Heart right ventricle (tissue), 16 donors: ENCODE results near the gene DEFB124. TPM values are rescaled to one million over a fixed set of nuclear protein-coding genes. Genes with fewer than 3 reads are reported as not detected.
"Not testable (repeated sequence)": the region's sequence is repeated elsewhere in the genome, so short reads cannot be mapped to it uniquely, and the experiment has no call there.

ENCODE experiments used
- ATAC-seq, 8 donors: fragments of 200-7000 bp; cut with Tn5 transposase; one replicate each; pipeline ENCODE4 v1.9.1; 2020; ENCODE audit warnings: mild to moderate bottlenecking in 8 of 8, moderate library complexity in 8 of 8, moderate number of reproducible peaks in 1 of 8
- DNase-seq, 2 donors: peaks; one replicate each; pipeline ENCODE4 v3.0.0-alpha.2; 2020
- H3K27ac ChIP-seq, 10 donors: fragments of 200-600 bp; sonication (generic) in 2 of 10; one replicate each; pipeline versions ENCODE4 v1.5.0 to v1.8.0; 2020 to 2022; ENCODE audit warnings: mild to moderate bottlenecking in 3 of 10
- H3K27me3 ChIP-seq, 7 donors: fragments of 200-600 bp; one replicate each; pipeline ENCODE4 v1.8.0; 2021 to 2022; ENCODE audit warnings: mild to moderate bottlenecking in 2 of 7
- H3K36me3 ChIP-seq, 9 donors: fragments of 200-600 bp; sonication (generic) in 1 of 9; one replicate each; pipeline versions ENCODE4 v1.5.0 to v1.8.0; 2020 to 2022; ENCODE audit warnings: mild to moderate bottlenecking in 2 of 9
- H3K4me1 ChIP-seq, 9 donors: fragments of 200-600 bp; sonication (generic) in 1 of 9; one replicate each; pipeline versions ENCODE4 v1.5.0 to v1.8.0; 2020 to 2022; ENCODE audit warnings: mild to moderate bottlenecking in 4 of 9
- H3K4me3 ChIP-seq, 10 donors: fragments of 200-600 bp; sonication (generic) in 2 of 10; one replicate each; pipeline versions ENCODE4 v1.5.0 to v1.8.0; 2020 to 2022; ENCODE audit warnings: mild to moderate bottlenecking in 7 of 10, moderate library complexity in 2 of 10
- H3K9me3 ChIP-seq, 11 donors: fragments of 200-600 bp in 10 of 11; sonication (generic) in 2 of 11; one replicate each; pipeline versions ENCODE4 v1.5.0 to v1.8.0; 2013 to 2022; ENCODE audit warnings: mild to moderate bottlenecking in 2 of 11, control low read depth in 1 of 11, moderate library complexity in 1 of 11
- WGBS, 2 donors: extraction: QIAGEN DNeasy Blood & Tissue Kit; methylation state at CpG; one replicate each; pipeline ENCODE4 v1.1.7; 2013; ENCODE audit warnings: inconsistent platforms in 1 of 2; 5-methylcytosine and 5-hydroxymethylcytosine counted together
- intact Hi-C, 10 donors: fragments of 100-400 bp; cut with DNase I; formaldehyde crosslinking; loops; one replicate each; pipeline versions ENCODE4 v1.11.1 to v1.14.2; 2022
- polyA plus RNA-seq, 2 donors: library from polyadenylated mRNA; stranded (reverse); fragments of 200-250 nt; gene quantifications; one replicate each; pipeline ENCODE4 v1.2.3, GENCODE V29; 2013
- total RNA-seq, 10 donors: library from RNA; stranded (reverse); fragmentation: NEBNext Ultra II Directional in 3 of 10; extraction: Animal tissue kit (Norgen Biotek cat#: 25700) in 3 of 10; gene quantifications; one replicate each; pipeline versions ENCODE4 v1.2.1 to v1.2.4, GENCODE V29; 2021 to 2023
- TF ChIP-seq, protein P1 (sequence below), 9 donors: fragments of 200-600 bp; sonication (generic) in 2 of 9; IDR thresholded peaks; one replicate each; pipeline versions ENCODE4 v1.5.0 to v1.8.0; 2021 to 2022; ENCODE audit warnings: antibody characterized with exemption in 9 of 9, mild to moderate bottlenecking in 5 of 9, moderate library complexity in 1 of 9
- donor health status: Arrhythmogenic right ventricular cardiomyopathy.
- donor health status: ischemic (EF 13 %, LVEDD 7.1; RV severe dilation, severe dysfunction).
- donor health status: healthy with polysubstance abuse.
- donor health status: DM: no; HTN: yes; CAD: no.
- donor health status: DM: no; HTN: no; CAD: no.
- donor health status: ischemic (EF 25% LVEDD 6.9; RV normal size, moderate dysfunction).
- donor health status: ischemic (EF 25% LVEDD 5.7; RV mildly dilated, moderate dysfunction).
- donor health status: healthy.
- donor health status: DM: yes; HTN: yes; CAD: no.
- donor health status: Ischemic cardiomyopathy.
- donor health status: ischemic (EF 35%, LVEDD 5.7; RV mildly dilated, moderate dysfunction).
- donor health status: nonischemic (EF 11% LVEDD 7.7; RV severe dilation, severe dysfunction).
- donor health status: DM: yes; HTN: yes; CAD: no.
- donor health status: PGD.
- donor health status: ischemic (EF 29% LVEDD 5.4; RV normal size, mild dysfunction).
- donor health status: nonischemic (EF 23%, LVEDD 6.1; RV moderate dilation, normal function).

The DEFB124 gene
- total and polyA plus RNA-seq, 12 donors = 0.13 to 3.1 (median 1.5) TPM; not detected in 8

GRCh38 chr20:31473331-31474096 is 1.4 kb downstream of the DEFB124 start:
- H3K27ac ChIP-seq = no peak overlapping the region
- no peaks in the 10 kb centered on the region for H3K9me3 ChIP-seq
- peaks cover 0 to 31% (median 27%) of the 10 kb centered on the region in 7 donors for H3K27me3 ChIP-seq
- TF ChIP-seq, protein P1, sequence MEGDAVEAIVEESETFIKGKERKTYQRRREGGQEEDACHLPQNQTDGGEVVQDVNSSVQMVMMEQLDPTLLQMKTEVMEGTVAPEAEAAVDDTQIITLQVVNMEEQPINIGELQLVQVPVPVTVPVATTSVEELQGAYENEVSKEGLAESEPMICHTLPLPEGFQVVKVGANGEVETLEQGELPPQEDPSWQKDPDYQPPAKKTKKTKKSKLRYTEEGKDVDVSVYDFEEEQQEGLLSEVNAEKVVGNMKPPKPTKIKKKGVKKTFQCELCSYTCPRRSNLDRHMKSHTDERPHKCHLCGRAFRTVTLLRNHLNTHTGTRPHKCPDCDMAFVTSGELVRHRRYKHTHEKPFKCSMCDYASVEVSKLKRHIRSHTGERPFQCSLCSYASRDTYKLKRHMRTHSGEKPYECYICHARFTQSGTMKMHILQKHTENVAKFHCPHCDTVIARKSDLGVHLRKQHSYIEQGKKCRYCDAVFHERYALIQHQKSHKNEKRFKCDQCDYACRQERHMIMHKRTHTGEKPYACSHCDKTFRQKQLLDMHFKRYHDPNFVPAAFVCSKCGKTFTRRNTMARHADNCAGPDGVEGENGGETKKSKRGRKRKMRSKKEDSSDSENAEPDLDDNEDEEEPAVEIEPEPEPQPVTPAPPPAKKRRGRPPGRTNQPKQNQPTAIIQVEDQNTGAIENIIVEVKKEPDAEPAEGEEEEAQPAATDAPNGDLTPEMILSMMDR (IDR thresholded peaks at IDR 0.05) = no peak
- intact Hi-C loops = no loop called here
- peaks cover 0 to 35% (median 10%) of the 10 kb centered on the region in 9 donors for H3K4me1 ChIP-seq
- no peak for DNase-seq
- WGBS, 2 donors = 80 to 92% methylated on average over 5 of the region's 5 CpGs
- no peak for ATAC-seq
- no peak overlapping the region for H3K4me3 ChIP-seq
- peaks cover 0 to 3% (median 0%) of the 10 kb centered on the region in 9 donors for H3K36me3 ChIP-seq

DNA sequence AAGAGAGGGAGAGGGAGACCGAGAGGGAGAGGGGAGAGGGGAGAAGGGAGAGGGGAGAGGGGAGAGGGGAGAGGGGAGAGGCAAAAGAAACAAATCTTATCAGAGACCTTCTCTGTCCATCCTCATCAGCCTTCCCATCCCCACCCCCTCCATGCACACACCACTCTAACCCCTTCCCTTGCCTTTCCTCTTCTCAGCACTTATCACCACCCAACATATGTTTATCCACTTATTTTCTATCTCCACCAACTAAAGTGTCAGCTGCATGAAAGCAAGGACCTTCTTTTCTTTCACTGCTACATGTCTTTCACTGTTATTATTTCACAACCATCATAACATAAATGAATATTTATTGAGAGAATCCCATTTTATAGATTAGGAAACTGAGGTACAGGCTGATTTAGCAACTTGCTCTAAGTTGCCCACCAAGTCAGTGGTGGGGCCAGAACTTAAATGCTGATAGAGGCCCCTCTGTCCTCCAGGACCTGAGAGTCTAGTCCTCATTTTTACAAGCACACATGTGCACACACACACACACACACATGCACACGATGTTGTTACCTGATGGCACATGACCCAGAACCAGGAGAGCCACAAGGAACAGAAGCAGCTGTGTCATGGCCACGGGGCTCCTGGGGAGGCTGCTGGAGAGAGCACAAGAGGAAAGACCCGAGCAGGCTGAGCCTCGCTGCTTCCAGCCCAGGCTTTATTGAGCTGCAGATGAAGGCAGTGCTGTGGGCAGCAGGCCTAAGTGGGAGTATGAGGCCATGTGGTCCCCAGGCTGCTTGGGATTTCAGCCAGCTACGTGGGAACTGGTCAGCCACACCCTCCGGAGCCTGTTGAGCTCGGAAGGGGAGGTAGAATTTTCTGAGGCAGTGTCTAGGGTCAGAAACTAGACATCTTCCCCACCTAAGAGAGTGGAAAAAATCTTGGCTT is 2.3 kb downstream of the DEFB124 start:
- Histone ChIP-seq H3K27me3 (peaks cover 0 to 31% (median 26%) of the 10 kb centered on the region in 7 donors), H3K36me3 (peaks cover 0 to under 1% (median 0%) of the 10 kb centered on the region in 9 donors), H3K4me3 (no peak overlapping the region), H3K4me1 (peaks cover 0 to 35% (median 10%) of the 10 kb centered on the region in 9 donors), H3K9me3 (no peaks in the 10 kb centered on the region), H3K27ac (no peak overlapping the region)
- intact Hi-C loops = no loop called here
- WGBS, 2 donors = 42 to 43% methylated on average over 7 of the region's 8 CpGs
- DNase-seq (peak in 1 of 2 donors; percentile 32), ATAC-seq (peak in 6 of 8 donors; percentile 21 to 44 (median 33))
- TF ChIP-seq, protein P1 (IDR thresholded peaks at IDR 0.05) = no peak

DNA sequence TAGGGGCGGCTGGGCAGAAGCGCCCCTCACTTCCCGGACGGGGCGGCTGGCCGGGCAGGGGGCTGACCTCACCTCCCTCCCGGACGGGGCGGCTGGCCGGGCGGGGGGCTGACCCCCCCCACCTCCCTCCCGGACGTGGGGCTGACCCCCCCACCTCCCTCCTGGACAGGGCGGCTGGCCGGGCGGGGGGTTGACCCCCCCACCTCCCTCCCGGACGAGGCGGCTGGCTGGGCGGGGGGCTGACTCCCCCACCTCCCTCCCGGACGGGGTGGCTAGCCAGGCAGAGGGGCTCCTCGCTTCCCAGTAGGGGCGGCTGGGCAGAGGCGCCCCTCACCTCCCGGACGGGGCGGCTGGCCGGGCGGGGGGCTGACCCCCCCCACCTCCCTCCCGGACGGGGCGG is 4.0 kb downstream of the DEFB124 start:
- H3K4me1 ChIP-seq = peaks cover 0 to 31% (median 10%) of the 10 kb centered on the region in 9 donors
- 95 to 96% methylated on average over 4 to 29 of the region's 33 CpGs for WGBS, 2 donors
- H3K9me3 ChIP-seq, H3K36me3 ChIP-seq, DNase-seq, ATAC-seq, intact Hi-C loops, H3K27ac ChIP-seq, H3K4me3 ChIP-seq: not testable (repeated sequence)
- peaks cover 0 to 19% (median 15%) of the 10 kb centered on the region in 7 donors for H3K27me3 ChIP-seq

GRCh38 chr20:31454361-31454760 is 20.6 kb downstream of the DEFB124 start:
- WGBS, 2 donors = 93% methylated on average over 1 of the region's 1 CpG
- DNase-seq = no peak

More at GRCh38 chr20:31454361-31454760, 20.6 kb downstream of the DEFB124 start:
- peaks cover 0 to 26% (median 19%) of the 10 kb centered on the region in 7 donors for H3K27me3 ChIP-seq
- H3K36me3 ChIP-seq = no peaks in the 10 kb centered on the region
- intact Hi-C loops = no loop called here
- H3K4me3 ChIP-seq = no peak overlapping the region
- TF ChIP-seq, protein P1 (IDR thresholded peaks at IDR 0.05) = no peak
- no peaks in the 10 kb centered on the region for H3K4me1 ChIP-seq
- peaks cover 0 to under 1% (median 0%) of the 10 kb centered on the region in 11 donors for H3K9me3 ChIP-seq
- no peak overlapping the region for H3K27ac ChIP-seq
- ATAC-seq = no peak
